G401 (cell line): ENCODE data around the gene PWP1. TPM values are rescaled to one million over a fixed set of nuclear protein-coding genes. Genes with fewer than 3 reads are reported as not detected.
A peak's percentile ranks its signal among the peaks of the same experiment; 100 is the strongest.
"Not testable (repeated sequence)": the region's sequence is repeated elsewhere in the genome, so short reads cannot be mapped to it uniquely, and the experiment has no call there.

Experiments
- DNase-seq: peaks from one replicate; pipeline ENCODE4 v3.0.0-alpha.2; 2015; ENCODE audit warnings: low spot score
- in situ Hi-C: cut with HindIII; loops from 2 replicates; pipeline ENCODE4 v1.10.0; 2016; ENCODE audit warnings: low sequenced_read_pairs, mixed read lengths
- total RNA-seq: library from RNA; depleted of rRNA; stranded (reverse); fragments of >200 nt; shearing (Covaris generic); gene quantifications from 2 replicates; pipeline ENCODE4 v1.2.3, GENCODE V29; 2014; rRNA removed

PWP1 gene
- total RNA-seq, 1 experiment from 2014 or later: 30.9 TPM

GRCh38 chr12:107727327-107727726, 41.7 kb downstream of the PWP1 start:
- DNase-seq, in situ Hi-C loops: not testable (repeated sequence)

- in situ Hi-C loops, DNase-seq: not testable (repeated sequence)
Observed at GRCh38 chr12:107727742-107728141, 42.1 kb downstream of the PWP1 start.

GRCh38 chr12:107730618-107731341, 45.2 kb downstream of the PWP1 start:
- no peak for DNase-seq
- in situ Hi-C loops: no loop called here

GRCh38 chr12:107731366-107731765, 45.8 kb downstream of the PWP1 start:
- in situ Hi-C loops: no loop called here
- no peak for DNase-seq

- DNase-seq: no peak
- in situ Hi-C loops: no loop called here
Observed at GRCh38 chr12:107732365-107732764, 46.8 kb downstream of the PWP1 start.

GRCh38 chr12:107734139-107734538, 48.5 kb downstream of the PWP1 start:
- DNase-seq: no peak
- in situ Hi-C loops: no loop called here

- no peak for DNase-seq
- in situ Hi-C loops: no loop called here
Observed at GRCh38 chr12:107735763-107736162, 50.2 kb downstream of the PWP1 start.

GRCh38 chr12:107736914-107737313, 51.3 kb downstream of the PWP1 start:
- in situ Hi-C loops: no loop called here

GRCh38 chr12:107748472-107748871, 62.9 kb downstream of the PWP1 start:
- in situ Hi-C loops: no loop called here
- no peak for DNase-seq

More at GRCh38 chr12:107736914-107737313, 51.3 kb downstream of the PWP1 start:
- DNase-seq: no peak

GRCh38 chr12:107749083-107749482, 63.5 kb downstream of the PWP1 start:
- no peak for DNase-seq
- in situ Hi-C loops: no loop called here

GRCh38 chr12:107759410-107759809, 73.8 kb downstream of the PWP1 start:
- in situ Hi-C loops: no loop called here
- no peak for DNase-seq

- DNase-seq: peak; percentile 13
- in situ Hi-C loops: no loop called here
Observed at GRCh38 chr12:107760207-107760808, 74.7 kb downstream of the PWP1 start.

GRCh38 chr12:107760809-107761501, 75.4 kb downstream of the PWP1 start, which contains the start of gene PRDM4:
Gene PRDM4, minus strand, starts transcription at chr12:107761137. Its CDS starts 622 bp downstream, at chr12:107760515.
- peak; percentile 94 for DNase-seq
- in situ Hi-C loops: no loop called here

GRCh38 chr12:107761502-107761904, 75.9 kb downstream of the PWP1 start:
- in situ Hi-C loops: no loop called here
- no peak for DNase-seq

Other genes with a start within 250 kb of the PWP1 start
- 37.7 and 51.7 TPM in 2 replicates for gene PRDM4, start 75.3 kb downstream of the PWP1 start, total RNA-seq
- gene ASCL4, start 88.9 kb downstream of the PWP1 start, total RNA-seq: not detected in 2 replicates